ENCODE measurements around the gene SLC36A3. TPM values are rescaled to one million over a fixed set of nuclear protein-coding genes. Genes with fewer than 3 reads are reported as not detected.
"Not testable (repeated sequence)": the region's sequence is repeated elsewhere in the genome, so short reads cannot be mapped to it uniquely, and the experiment has no call there.

SLC36A3 gene
- total and polyA plus RNA-seq, 2 experiments from 2014 or later: not detected

GRCh38 chr5:151317871-151318270 lies 14.3 kb upstream of the SLC36A3 start:
- Histone ChIP-seq H3K9me3 (ENCODE audit: low read depth) (no peaks in the 10 kb centered on the region), H3K27me3 (no peaks in the 10 kb centered on the region), H3K27ac (no peak overlapping the region), H3K4me1 (ENCODE audit: low read depth) (no peaks in the 10 kb centered on the region), H3K36me3 (no peaks in the 10 kb centered on the region), H3K4me3 (no peak overlapping the region)
- no peak for TF ChIP-seq CTCF (IDR thresholded peaks at IDR 0.05; ENCODE audit: low read depth, low read length)
- DNase-seq (ENCODE audit: low read depth in 1 of 2, low spot score in 1 of 2): no peak

- TF ChIP-seq CTCF (IDR thresholded peaks at IDR 0.05; ENCODE audit: low read depth, low read length): peak; percentile 99
- H3K27ac ChIP-seq: no peak overlapping the region
- no peaks in the 10 kb centered on the region for H3K27me3 ChIP-seq
- DNase-seq (ENCODE audit: low read depth in 1 of 2, low spot score in 1 of 2): peak; percentile 83 to 88
- H3K4me1 ChIP-seq (ENCODE audit: low read depth): no peaks in the 10 kb centered on the region
- no peaks in the 10 kb centered on the region for H3K9me3 ChIP-seq (ENCODE audit: low read depth)
- no peak overlapping the region for H3K4me3 ChIP-seq
- H3K36me3 ChIP-seq: no peaks in the 10 kb centered on the region
Measured at GRCh38 chr5:151315998-151316597, 12.5 kb upstream of the SLC36A3 start.

- Histone ChIP-seq H3K4me1 (ENCODE audit: low read depth) (no peaks in the 10 kb centered on the region), H3K9me3 (ENCODE audit: low read depth) (no peaks in the 10 kb centered on the region), H3K27ac (no peak overlapping the region), H3K4me3 (no peak overlapping the region), H3K36me3 (no peaks in the 10 kb centered on the region), H3K27me3 (no peaks in the 10 kb centered on the region)
- no peak for DNase-seq (ENCODE audit: low read depth in 1 of 2, low spot score in 1 of 2)
- TF ChIP-seq CTCF (IDR thresholded peaks at IDR 0.05; ENCODE audit: low read depth, low read length): no peak
Measured at GRCh38 chr5:151313357-151313756, 9.8 kb upstream of the SLC36A3 start.

GRCh38 chr5:151312756-151313324 lies 9.3 kb upstream of the SLC36A3 start:
- DNase-seq (ENCODE audit: low read depth in 1 of 2, low spot score in 1 of 2): no peak

GRCh38 chr5:151310932-151311331 lies 7.4 kb upstream of the SLC36A3 start:
- TF ChIP-seq CTCF (IDR thresholded peaks at IDR 0.05; ENCODE audit: low read depth, low read length): no peak
- no peaks in the 10 kb centered on the region for H3K9me3 ChIP-seq (ENCODE audit: low read depth)
- H3K27ac ChIP-seq: no peak overlapping the region
- DNase-seq (ENCODE audit: low read depth in 1 of 2, low spot score in 1 of 2): no peak
- H3K36me3 ChIP-seq: no peaks in the 10 kb centered on the region
- H3K4me1 ChIP-seq (ENCODE audit: low read depth): no peaks in the 10 kb centered on the region
- H3K4me3 ChIP-seq: no peak overlapping the region
- H3K27me3 ChIP-seq: no peaks in the 10 kb centered on the region

More at GRCh38 chr5:151312756-151313324, 9.3 kb upstream of the SLC36A3 start:
- Histone ChIP-seq H3K27me3 (no peaks in the 10 kb centered on the region), H3K27ac (no peak overlapping the region), H3K4me1 (ENCODE audit: low read depth) (no peaks in the 10 kb centered on the region), H3K9me3 (ENCODE audit: low read depth) (no peaks in the 10 kb centered on the region), H3K36me3 (no peaks in the 10 kb centered on the region), H3K4me3 (no peak overlapping the region)
- no peak for TF ChIP-seq CTCF (IDR thresholded peaks at IDR 0.05; ENCODE audit: low read depth, low read length)

- not testable (repeated sequence) for H3K9me3 ChIP-seq (ENCODE audit: low read depth); H3K4me1 ChIP-seq (ENCODE audit: low read depth); H3K4me3 ChIP-seq; DNase-seq (ENCODE audit: low read depth in 1 of 2, low spot score in 1 of 2); H3K27ac ChIP-seq; H3K27me3 ChIP-seq; H3K36me3 ChIP-seq
Measured at GRCh38 chr5:151309821-151310220, 6.3 kb upstream of the SLC36A3 start.

- H3K9me3 ChIP-seq (ENCODE audit: low read depth); H3K4me1 ChIP-seq (ENCODE audit: low read depth); H3K36me3 ChIP-seq; H3K27ac ChIP-seq; H3K27me3 ChIP-seq; H3K4me3 ChIP-seq; DNase-seq (ENCODE audit: low read depth in 1 of 2, low spot score in 1 of 2): not testable (repeated sequence)
Measured at GRCh38 chr5:151309266-151309665, 5.7 kb upstream of the SLC36A3 start.
